ENCODE measurements around the gene NAALADL2.

DNA sequence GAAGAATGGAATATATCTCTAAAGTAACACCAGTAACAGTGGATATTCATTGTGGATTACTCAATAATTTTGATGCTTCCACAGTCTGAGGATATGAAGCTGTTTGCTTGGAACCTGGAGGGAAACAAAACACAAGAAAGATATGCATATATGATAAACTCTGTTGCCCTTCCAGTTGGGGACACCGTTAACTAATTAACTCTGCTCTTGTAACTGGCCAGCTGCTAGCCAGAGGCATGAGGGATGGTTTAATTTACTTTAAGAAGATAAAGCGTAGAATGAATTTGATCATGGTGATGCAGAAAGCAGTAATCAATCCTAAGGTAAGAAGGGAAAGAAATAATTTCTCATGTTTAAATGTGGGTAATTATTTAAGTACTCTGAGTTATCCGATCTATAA, 442.6 kb downstream of the NAALADL2 start:
- TF ChIP-seq, protein P1, sequence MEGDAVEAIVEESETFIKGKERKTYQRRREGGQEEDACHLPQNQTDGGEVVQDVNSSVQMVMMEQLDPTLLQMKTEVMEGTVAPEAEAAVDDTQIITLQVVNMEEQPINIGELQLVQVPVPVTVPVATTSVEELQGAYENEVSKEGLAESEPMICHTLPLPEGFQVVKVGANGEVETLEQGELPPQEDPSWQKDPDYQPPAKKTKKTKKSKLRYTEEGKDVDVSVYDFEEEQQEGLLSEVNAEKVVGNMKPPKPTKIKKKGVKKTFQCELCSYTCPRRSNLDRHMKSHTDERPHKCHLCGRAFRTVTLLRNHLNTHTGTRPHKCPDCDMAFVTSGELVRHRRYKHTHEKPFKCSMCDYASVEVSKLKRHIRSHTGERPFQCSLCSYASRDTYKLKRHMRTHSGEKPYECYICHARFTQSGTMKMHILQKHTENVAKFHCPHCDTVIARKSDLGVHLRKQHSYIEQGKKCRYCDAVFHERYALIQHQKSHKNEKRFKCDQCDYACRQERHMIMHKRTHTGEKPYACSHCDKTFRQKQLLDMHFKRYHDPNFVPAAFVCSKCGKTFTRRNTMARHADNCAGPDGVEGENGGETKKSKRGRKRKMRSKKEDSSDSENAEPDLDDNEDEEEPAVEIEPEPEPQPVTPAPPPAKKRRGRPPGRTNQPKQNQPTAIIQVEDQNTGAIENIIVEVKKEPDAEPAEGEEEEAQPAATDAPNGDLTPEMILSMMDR (IDR thresholded peaks at IDR 0.05; ENCODE audit: low read length), result no peak
- TF ChIP-seq EZH2 (IDR thresholded peaks at IDR 0.05; ENCODE audit: borderline replicate concordance, low read length), result no peak

Data from OCI-LY1 (cell line).